GF-D8 (cell line): ENCODE measurements around the gene MEIOB.
"Not testable (repeated sequence)": the region's sequence is repeated elsewhere in the genome, so short reads cannot be mapped to it uniquely, and the experiment has no call there.

ENCODE experiments used
- DNase-seq: peaks from one replicate; lab custom pipeline; 2025; lab: John Stamatoyannopoulos, UW

The MEIOB gene

DNA sequence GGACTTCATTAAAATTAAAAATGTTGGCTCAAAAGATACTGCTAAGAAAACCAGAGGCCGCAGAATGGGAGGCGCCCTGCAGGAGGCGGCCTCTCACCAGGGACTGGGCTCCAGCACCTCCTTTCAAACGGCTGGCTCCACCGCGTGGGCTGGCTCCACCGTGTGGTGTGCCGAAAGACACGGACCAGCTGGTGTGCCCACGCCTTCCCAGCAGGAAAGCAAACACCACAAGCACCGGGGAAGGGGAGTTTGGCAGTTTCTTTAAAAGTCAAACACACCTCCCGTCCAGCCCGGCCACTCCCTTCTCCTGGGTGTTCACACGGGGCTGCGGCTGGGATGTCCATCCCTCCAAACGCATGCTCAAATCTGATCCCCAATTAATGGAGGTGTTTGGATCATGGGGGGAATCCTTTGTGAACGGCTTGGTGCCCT lies 59.2 kb downstream of the MEIOB start:
- DNase-seq = no peak

DNA sequence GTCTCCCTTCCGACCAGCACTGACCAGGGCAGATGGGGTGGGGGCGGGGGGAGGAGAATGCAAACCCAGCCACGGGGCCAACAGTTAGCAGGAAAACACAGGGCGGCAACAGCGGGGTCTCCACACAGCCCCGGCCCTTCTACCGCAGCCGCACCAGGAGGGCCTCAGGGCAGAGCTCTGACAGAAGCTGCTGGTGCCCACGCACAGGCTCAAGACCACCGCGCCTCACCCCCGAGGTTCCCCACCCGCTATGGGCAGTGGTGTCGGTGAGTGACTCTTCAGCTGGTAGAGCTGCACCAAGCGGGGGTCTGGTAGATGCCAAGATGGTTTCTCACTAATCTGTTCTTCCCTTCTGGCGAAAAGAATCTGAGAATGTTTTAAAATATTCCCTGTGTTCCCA lies 61.4 kb downstream of the MEIOB start:
- no peak for DNase-seq

DNA sequence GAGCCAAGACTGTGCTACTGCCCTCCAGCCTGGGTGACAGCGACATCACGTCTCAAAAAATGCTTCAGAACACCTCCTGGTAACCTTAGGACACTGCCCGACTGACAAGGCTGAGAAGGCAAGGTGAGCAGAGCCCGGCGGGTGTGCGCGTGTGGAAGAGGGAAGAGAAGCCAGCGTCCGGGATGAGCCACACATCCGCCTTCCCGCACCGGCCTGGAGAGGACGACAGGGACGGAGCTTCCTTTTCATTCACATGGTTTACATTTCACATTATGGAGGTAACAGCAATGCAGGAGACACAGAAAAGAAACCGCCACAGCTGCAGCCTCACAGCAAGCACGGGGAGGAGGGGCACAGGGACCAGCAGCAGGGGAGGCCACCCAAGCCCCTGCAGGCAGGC lies 61.9 kb downstream of the MEIOB start:
- DNase-seq = no peak

DNA sequence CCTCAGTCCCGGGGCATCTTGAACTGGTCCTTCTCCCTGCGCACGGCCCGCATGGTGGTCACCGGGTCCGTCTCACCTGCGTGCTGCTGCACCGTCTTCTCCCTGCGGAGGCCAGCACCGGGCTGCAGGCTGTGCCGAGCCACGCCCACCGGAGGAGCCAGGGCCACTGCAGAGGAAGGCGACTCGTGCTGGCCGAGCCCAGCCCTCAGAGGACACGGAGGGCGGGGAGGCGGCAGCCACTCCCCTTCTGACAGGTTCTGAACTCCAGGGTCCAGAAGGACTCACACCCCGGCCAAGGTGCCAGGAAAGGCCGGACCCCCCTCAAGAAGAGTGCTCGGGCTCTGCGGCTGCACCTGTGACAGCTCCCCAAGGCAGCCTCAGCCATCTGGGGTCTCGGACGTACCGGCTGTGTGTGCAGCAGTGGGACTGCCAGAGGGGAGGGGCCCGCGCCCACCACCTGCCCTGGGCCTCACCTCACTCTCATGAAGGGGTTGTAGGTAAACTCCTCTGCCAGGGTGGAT lies 62.6 kb downstream of the MEIOB start:
- no peak for DNase-seq

DNA sequence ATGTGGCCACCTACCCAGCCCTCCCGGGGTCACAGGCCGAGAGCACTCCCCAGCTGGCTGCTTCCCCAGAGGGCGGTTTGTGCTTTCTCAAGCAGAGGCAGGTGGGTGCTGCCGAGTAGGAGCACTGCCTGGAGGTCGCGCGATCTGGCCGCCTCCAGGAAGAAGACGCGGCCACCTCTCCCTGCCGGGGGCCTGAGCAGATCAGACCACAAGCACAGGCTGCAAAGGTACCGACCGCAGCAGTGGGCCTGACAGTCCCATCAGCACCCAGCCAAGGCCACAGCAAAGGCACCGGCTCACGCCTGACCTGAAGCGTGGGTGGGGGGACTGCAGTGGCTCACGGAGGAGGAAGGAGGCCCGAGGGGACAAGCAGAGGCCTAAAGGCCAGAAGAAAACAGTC lies 63.3 kb downstream of the MEIOB start:
- DNase-seq = no peak

DNA sequence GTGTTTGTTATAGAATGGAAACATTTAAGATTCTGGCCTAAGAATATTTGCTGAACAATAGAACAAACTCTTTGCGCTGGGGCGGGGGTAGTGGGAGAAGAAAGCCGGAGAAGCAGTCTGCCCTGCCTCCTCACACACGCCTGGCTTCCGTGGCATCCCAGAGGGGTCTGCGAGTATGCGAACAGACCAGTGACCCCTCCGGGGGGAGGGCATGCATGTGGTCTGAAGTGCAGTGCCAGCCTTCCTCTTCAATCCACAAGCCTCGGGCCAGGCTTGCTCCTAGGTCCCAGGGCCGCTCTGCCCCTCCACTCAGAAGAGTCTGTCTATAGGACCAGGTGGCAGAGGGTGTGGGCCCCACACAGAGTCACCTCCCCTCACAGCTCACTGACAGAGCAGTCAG lies 64.3 kb downstream of the MEIOB start:
- DNase-seq = no peak

DNA sequence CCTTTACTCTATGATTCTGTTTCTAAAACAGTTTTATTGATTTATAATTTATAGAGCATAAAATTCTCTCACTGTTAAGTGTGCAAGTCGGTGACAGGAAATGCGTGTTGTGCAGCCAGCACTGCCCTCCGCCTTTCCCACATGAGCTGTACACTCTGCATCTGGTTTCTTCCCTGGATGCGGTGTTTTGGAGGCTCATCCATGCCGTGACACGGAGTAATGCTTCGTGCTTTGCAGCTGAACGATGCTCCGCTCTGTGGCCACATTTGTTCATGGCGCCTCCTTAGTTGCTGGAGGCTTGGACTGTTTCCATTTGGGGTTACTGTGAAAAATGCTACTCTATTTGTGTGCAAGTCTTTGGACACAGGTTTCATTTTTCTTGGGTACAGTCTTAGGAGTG lies 71.3 kb downstream of the MEIOB start:
- DNase-seq = no peak

DNA sequence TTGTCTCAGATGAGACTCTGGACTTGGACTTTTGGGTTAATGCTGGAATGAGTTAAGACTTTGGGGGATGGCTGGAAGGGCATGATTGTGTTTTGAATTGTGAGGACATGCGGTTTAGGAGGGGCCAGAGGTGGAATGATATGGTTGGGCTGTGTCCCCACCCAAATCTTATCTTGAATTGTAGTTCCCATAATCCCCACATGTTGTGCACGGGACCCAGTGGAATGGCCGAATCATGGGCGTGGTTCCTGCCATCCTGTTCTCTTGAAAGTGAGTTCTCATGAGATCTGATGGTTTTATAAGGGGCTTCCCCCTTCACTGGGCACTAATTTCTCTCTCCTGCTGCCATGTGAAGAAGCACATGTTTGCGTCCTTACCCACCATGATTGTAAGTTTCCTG lies 72.7 kb downstream of the MEIOB start:
- not testable (repeated sequence) for DNase-seq

DNA sequence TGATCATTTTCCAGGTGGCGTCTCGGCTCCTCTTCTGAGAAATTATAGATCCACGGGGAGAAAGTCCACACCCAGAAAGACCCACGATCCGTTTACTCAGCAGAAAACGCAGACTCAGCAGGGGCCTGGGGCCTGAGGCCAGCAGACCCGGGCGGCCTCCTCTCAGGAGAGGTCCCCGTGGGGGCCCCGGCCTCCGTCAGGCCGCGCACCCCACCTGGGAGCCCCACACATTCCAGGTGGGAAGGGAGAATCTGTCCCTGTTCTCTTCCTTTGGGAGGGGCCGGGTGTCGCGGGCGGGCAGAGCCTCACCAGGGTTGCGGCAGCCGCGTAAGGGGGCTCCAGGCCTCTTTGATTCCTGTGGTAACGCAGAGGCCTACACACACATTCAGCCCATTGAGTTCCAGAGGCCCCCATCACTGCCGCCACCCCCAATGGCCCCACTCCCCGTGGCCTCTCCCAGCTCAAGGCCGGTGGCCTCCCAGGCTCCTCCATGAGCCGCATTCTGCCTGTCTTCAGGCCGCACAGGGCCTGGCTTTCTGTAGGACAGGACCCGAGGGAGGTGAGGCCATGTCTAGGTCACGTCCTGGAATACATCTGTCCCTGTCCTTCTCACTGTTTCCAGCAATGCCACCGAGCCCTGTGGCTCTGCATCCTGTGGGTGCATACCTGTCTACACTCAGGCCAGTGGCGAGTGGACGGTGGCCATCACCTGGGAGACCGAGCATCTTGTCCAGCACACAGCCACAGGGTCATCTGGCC lies 76.9 kb downstream of the MEIOB start:
- DNase-seq = no peak

DNA sequence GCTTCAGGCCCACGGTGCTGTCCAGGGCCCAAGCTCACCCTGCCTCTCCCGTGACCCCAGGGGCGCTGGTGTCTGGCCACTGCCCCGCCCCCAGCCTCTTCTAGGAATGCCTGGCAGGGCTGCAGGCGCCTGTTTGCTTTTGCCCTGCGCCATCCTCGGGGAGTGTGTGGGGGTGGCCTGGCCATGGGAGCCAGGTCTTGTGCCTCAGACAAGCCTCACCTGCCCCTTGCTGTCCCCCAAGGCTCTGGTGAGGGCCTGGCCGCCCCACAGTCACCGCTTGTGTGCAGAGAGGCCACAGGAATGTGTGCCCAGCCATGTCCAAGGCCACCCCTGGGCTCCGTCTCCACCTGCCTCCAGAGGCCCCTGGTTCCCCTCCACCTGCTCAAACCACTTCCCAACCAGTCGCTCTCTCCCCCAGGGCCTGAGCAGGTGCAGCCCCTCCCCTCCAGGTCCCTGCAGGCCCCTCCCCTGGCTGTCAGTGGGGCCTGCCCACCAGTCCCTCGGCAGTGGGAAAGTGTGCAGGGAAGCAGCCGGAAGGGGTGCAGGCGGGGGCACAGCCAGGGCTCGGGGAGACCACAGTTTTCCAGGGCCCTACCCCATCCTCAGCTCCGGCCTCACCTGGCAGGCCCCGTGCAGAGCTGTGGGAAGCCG lies 77.6 kb downstream of the MEIOB start:
- DNase-seq = no peak

DNA sequence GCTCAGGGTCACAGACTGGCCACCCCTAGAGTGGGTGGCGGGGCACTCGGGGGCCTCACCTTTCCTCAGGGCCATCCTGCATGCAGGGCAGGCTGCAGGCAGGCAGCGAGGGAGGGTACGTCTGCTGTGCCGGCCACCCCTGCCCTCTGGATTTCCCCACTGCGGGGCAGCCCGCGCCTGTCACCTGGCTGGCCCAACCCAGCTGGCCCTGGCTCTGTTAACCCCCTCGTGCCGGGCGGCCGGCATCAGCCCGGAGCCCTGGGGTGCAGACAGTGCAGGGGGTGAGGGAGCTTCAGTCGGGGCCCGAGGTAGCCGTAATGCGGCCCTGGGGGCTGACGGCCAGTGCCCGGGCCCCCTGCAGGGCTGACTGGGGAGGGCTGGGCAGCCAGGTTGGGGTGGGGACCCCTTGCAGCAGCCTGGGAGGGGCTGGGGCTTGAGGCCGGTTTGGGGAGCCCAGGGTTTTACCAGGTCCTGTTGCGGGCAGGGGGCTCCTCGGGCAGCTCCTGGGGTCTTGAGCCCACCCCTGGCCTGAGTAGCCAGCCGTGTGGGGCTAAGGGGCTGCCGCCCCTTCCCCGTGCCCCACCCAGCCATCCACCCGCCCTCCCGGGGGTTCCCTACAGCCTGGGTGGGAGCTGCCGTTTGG lies 78.3 kb downstream of the MEIOB start, which contains the start of gene IGFALS:
IGFALS (minus strand) TSS at position 128 of the 643 bp plus-strand sequence; CDS start at position 75, 53 bp downstream.
- DNase-seq = no peak

DNA sequence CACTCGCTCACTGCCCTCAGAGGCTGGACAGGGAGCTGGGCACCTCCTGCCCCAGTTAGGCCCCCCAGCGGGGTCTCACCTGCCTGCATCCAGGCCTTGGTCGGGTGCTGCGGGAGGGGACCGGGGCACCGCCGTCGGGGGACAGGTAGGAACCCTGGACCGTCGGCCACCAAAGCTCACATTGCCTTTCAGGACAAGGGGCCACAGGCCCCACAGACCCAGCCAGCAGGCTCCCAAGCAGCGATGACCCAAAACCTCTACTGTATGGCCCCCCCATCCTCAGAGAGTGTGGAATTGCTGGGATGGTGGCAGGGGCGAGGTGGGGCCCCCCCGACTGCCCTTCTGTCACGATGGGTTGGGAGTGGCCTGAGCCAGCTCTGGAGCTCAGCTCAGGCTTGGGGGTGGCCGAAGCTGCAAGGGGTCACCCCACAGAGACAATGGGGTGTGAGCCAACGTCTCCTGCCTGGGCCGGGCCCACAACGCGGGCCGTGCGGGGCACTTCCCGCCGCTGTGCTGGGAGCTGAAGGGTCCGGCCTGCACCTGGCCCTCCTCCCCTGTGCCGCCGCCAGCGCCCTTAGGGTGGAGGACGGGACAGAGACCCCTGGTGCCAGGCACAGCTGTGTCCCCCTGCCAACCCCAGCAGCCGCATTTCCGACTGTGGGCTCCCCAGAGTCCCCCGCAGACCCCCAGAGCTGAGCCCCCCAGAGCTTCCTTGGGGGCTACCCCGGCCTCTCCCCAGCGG lies 79.0 kb downstream of the MEIOB start:
- no peak for DNase-seq

DNA sequence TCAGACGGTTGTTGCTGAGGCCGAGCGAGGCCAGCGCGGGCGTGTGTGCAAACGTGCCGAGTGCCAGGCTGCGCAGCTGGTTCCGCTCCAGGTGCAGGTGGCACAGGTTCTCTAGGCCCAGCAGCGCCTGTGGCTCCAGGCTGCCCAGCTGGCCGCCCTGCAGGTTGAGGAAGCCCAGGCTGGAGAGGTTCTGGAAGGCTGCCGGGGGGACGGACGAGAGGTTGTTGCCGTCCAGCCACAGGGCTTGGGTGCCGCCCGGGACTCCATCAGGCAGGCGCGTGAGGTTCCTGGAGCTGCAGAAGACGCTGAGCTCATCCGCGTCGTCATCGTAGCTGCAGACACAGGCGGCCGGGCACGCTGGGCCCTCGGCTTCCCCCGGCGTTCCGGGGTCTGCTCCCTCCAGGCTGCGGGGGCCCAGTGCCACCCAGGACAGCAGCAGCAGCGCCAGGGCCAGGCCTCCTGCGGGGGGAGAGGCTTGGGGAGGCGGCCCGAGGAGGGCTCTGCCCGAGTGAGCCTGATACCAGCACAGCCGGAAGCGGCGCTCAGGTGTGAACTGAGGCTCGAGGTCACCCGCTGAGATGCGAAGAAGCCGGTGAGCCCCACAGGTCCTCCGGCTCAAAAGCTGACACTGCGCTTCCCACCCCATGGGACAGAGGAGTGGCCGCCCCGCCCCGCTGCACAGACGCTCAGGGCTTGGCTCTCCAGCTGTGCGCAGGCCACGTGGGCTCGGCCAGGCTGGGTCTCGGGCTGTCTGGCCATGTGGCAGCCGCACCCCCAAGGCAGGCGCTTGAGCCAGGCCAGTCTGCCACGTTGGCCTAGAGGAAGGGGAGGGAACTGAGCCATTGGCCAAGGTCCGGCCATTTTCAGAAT lies 79.8 kb downstream of the MEIOB start:
- DNase-seq = no peak

DNA sequence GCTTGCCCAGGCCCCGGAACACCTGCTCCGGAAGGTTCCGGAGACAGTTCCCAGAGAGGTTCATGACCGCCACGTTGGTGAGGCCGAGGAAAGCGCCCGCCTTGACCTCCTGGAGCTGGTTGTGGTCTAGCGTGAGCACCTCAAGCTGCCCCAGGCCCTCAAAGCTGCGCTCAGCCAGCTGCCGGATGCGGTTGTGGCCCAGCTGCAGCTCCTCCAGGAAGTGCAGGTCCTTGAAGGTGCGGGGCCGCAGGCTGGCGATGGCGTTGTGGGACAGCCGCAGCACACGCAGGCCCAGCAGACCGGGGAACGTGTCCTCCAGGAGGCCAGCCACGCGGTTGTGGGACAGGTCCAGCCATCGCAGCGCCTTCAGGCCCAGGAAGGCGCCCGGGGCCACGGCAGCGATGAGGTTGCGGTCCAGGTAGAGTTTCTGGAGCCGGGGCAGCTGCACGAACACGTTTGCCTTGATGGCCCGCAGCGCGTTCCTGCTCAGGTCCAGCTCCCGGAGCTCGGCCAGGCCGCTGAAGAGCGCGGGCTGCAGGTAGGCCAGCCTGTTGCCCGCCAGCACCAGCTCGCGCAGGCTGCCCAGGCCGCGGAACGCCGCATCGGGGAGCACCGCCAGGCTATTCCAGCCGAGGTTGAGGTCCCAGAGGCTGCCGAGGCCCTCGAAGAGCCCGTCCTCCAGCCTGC lies 80.6 kb downstream of the MEIOB start:
- DNase-seq = no peak

DNA sequence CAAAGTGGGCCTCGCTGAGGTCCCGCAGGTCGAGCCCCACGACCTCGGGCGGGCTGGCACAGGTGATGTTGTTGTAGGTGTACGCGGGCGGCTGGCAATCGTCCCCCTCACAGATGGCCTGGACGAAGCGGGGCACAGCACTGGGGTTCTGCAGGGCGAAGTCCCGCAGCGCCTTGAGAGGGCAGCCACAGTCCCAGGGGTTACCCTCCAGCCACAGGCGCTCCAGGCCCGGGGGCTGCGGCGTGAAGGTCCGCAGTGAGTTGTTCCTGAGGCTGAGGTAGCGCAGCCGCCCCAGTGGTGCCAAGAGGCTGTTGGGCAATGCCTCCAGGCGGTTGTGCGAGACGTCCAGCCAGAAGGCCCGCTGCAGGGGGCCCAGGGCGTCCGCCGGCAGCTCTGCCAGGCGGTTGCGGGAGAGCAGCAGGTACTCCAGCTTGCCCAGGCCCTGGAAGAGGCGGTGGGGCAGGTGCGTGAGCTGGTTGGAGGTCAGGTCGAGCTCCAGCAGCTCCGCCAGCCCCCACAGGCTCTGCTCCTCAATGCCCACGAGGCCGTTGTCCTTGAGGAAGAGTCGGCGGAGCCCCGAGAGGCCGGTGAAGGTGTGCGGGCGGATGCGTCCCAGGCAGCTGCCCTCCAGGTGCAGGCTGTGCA lies 81.2 kb downstream of the MEIOB start:
- DNase-seq = no peak

DNA sequence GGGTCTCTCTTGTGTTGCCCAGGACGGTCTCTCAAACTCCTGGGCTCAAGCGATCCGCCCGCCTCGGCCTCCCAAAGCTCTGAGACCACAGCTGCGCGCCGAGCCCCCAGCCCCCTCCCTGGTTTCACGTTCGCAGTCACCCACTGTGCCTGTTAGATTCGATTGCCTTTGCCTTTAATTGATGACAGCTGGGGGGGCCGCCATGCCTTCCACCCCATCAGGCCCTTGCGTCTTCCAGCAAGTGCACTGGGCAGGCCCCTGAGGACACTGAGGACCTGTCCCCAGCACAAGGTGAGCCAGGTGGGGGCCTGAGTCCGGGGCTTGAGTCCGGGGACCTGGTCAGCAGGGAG lies 81.7 kb downstream of the MEIOB start:
- no peak for DNase-seq

DNA sequence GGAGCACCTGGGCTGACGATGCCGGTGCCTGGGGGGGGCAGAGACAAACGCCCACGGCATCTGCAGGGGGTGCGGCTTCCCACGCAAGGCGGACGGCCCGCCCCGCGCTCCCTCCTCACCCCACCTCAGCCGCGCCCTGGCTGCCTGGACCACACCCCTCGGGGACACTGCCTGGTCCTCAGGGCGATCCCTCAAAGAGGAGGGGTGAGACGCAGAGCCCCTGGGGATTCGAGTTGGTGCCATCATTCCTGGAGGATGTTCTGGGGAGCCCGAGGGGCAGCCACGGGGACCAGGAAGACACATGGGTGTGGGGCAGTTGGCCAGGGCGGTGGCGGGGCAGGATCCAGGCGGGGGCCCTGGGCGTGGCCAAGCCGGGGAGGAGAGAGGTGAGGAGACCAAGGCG lies 82.3 kb downstream of the MEIOB start:
- DNase-seq = no peak

DNA sequence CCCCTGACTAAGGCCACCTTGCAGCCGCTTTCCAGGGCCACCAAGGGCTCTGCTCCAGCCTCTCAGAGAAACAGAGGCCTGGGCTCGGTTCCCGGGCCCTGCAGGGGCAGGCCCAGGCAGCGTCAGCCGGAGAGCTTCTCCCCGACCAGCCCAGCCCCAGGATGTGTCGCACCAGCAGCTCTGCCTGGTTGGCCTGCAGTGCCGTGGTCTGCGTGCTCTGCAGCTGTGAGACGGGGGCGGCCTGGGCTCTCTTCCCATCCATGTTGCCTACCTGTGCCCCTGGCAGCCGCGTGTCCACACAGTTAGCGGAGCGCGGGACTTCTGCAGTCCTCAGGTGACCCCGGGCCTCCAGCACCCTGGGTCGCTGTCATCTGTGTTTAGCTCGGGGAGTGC lies 83.3 kb downstream of the MEIOB start:
- no peak for DNase-seq

DNA sequence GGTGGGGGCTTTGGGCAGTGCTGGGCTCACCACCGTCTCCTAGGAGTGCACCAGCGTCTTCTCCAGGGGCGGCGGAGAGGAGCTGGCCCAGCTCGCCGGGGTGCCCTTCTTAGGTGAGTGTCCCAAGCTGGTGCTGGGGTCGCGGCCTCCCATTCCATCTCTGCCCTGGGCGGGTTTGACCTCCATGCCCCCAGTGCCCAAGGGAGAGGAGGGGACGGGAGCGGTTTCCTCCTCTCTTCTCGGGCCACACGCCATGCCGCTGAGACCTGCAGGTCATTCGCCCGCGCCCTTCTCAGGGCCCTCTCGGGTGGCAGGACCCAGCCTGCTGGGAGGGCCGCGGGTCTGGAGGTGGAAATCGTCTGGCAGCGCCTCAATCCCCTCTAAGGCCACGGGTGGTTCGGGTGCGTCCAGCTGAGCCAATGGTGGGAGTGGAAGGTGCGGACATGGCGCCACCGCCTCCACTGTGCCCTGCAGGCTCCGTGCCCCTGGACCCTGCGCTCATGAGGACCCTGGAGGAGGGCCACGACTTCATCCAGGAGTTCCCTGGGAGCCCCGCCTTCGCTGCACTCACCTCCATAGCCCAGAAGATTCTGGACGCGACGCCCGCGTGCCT lies 83.8 kb downstream of the MEIOB start:
- no peak for DNase-seq
